Osteoblast (primary cell): ENCODE data around the gene TBX19. TPM values are rescaled to one million over a fixed set of nuclear protein-coding genes. Genes with fewer than 3 reads are reported as not detected.
A peak's percentile ranks its signal among the peaks of the same experiment; 100 is the strongest.

Experiments used
- DNase-seq: peaks from one replicate; pipeline ENCODE4 v3.0.0; 2011; ENCODE audit warnings: low spot score, mixed read lengths; ENCODE audit not compliant: insufficient read length; ENCODE audit errors: missing footprints
- H2AFZ ChIP-seq: 2 replicates; pipeline ENCODE4 v1.6.0; 2011; ENCODE audit warnings: mild to moderate bottlenecking, low read length
- H3K27ac ChIP-seq: 2 replicates; pipeline ENCODE4 v1.5.1; 2011; ENCODE audit warnings: mild to moderate bottlenecking, low read depth, low read length, moderate library complexity
- H3K27me3 ChIP-seq: 2 replicates; pipeline ENCODE4 v1.6.0; 2012; ENCODE audit warnings: mild to moderate bottlenecking, control low read depth, inconsistent platforms, low read length, moderate library complexity; ENCODE audit not compliant: insufficient read depth
- H3K36me3 ChIP-seq: 2 replicates; pipeline ENCODE4 v1.5.1; 2011; ENCODE audit warnings: mild to moderate bottlenecking, low read length, control low read depth, moderate library complexity; ENCODE audit not compliant: insufficient read depth
- H3K4me1 ChIP-seq: 2 replicates; pipeline ENCODE4 v1.5.1; 2011; ENCODE audit warnings: mild to moderate bottlenecking, low read length, control low read depth, moderate library complexity; ENCODE audit not compliant: insufficient read depth
- H3K4me2 ChIP-seq: 2 replicates; pipeline ENCODE4 v1.6.0; 2011; ENCODE audit warnings: mild to moderate bottlenecking, low read length; ENCODE audit not compliant: insufficient read depth
- H3K4me3 ChIP-seq: fragments of 200-600 bp; sonication (generic); 3 replicates; pipeline ENCODE4 v1.5.1; 2012; ENCODE audit warnings: mild to moderate bottlenecking, low read length, inconsistent platforms; ENCODE audit not compliant: insufficient read depth
- H3K79me2 ChIP-seq: 2 replicates; pipeline ENCODE4 v1.6.0; 2012; ENCODE audit warnings: mild to moderate bottlenecking, low read length, control low read depth, inconsistent platforms; ENCODE audit not compliant: insufficient read depth
- H3K9me3 ChIP-seq: 2 replicates; pipeline ENCODE4 v1.5.1; 2011; ENCODE audit warnings: low read depth, low read length, control low read depth
- H4K20me1 ChIP-seq: 2 replicates; pipeline ENCODE4 v1.6.0; 2012; ENCODE audit warnings: mild to moderate bottlenecking, low read length, control low read depth; ENCODE audit not compliant: insufficient read depth
- total RNA-seq: library from RNA; depleted of rRNA; stranded (reverse); fragments of >200 nt; gene quantifications from 2 replicates; pipeline ENCODE4 v1.2.3, GENCODE V29; 2012
- TF ChIP-seq, protein P1 (sequence below): IDR thresholded peaks from 2 replicates; pipeline ENCODE4 v1.5.1; 2011; ENCODE audit warnings: mild to moderate bottlenecking, low read depth, low read length, moderate library complexity; ENCODE audit errors: extremely low read depth

The TBX19 gene
- 1.1 and 1.5 TPM in 2 replicates for total RNA-seq

GRCh38 chr1:168280296-168280927 is at the start of gene TBX19:
TSS of gene TBX19 (plus strand) at chr1:168280877. CDS start at chr1:168281091, 214 bp downstream.
- TF ChIP-seq, protein P1, sequence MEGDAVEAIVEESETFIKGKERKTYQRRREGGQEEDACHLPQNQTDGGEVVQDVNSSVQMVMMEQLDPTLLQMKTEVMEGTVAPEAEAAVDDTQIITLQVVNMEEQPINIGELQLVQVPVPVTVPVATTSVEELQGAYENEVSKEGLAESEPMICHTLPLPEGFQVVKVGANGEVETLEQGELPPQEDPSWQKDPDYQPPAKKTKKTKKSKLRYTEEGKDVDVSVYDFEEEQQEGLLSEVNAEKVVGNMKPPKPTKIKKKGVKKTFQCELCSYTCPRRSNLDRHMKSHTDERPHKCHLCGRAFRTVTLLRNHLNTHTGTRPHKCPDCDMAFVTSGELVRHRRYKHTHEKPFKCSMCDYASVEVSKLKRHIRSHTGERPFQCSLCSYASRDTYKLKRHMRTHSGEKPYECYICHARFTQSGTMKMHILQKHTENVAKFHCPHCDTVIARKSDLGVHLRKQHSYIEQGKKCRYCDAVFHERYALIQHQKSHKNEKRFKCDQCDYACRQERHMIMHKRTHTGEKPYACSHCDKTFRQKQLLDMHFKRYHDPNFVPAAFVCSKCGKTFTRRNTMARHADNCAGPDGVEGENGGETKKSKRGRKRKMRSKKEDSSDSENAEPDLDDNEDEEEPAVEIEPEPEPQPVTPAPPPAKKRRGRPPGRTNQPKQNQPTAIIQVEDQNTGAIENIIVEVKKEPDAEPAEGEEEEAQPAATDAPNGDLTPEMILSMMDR: no peak
- H4K20me1 ChIP-seq: no peaks in the 10 kb centered on the region
- DNase-seq: no peak
- no peaks in the 10 kb centered on the region for H3K79me2 ChIP-seq
- H3K4me2 ChIP-seq: no peak within 1 kb of the TSS
- no peaks in the 10 kb centered on the region for H3K36me3 ChIP-seq
- no peak within 1 kb of the TSS for H2AFZ ChIP-seq
- no peaks in the 10 kb centered on the region for H3K9me3 ChIP-seq
- no peaks in the 10 kb centered on the region for H3K4me1 ChIP-seq
- H3K27me3 ChIP-seq: no peaks in the 10 kb centered on the region
- H3K27ac ChIP-seq: no peak within 1 kb of the TSS
- no peak within 1 kb of the TSS for H3K4me3 ChIP-seq

- no peak overlapping the region for H3K27ac ChIP-seq
- H3K4me2 ChIP-seq: no peak overlapping the region
- peaks cover 28% of the 10 kb centered on the region for H4K20me1 ChIP-seq
- peaks cover 43% of the 10 kb centered on the region for H3K79me2 ChIP-seq
- peaks cover 6% of the 10 kb centered on the region for H3K4me1 ChIP-seq
- DNase-seq: peak; percentile 87
- H2AFZ ChIP-seq: no peak overlapping the region
- H3K9me3 ChIP-seq: no peaks in the 10 kb centered on the region
- no peak overlapping the region for H3K4me3 ChIP-seq
- TF ChIP-seq, protein P1: peak; percentile 78
- no peaks in the 10 kb centered on the region for H3K27me3 ChIP-seq
- H3K36me3 ChIP-seq: peaks cover 45% of the 10 kb centered on the region
These were observed 45.7 kb upstream of the TBX19 start for GRCh38 chr1:168234846-168235547.

DNA sequence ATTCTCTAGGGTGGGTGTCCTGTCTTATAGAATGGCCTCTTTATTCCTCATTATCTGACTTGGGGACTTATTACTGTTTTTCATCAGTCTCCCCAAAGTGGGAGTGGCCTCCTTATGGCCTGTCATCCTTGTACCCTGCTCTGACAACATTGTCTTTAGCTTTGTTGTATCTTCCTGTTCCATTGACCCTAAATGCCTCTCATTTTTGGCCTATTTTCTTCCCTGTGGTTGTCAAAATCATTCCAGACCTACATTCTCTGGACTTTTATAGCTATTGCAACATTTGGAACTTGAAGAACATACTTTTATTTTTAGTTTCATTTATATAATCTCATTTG is 45.2 kb upstream of the TBX19 start:
- DNase-seq: no peak
- Histone ChIP-seq H3K79me2 (peaks cover 38% of the 10 kb centered on the region), H3K9me3 (no peaks in the 10 kb centered on the region), H3K36me3 (peaks cover 45% of the 10 kb centered on the region), H3K27me3 (no peaks in the 10 kb centered on the region), H3K4me3 (no peak overlapping the region), H4K20me1 (peaks cover 24% of the 10 kb centered on the region), H2AFZ (no peak overlapping the region), H3K4me1 (peaks cover 6% of the 10 kb centered on the region), H3K27ac (no peak overlapping the region), H3K4me2 (no peak overlapping the region)
- TF ChIP-seq, protein P1: no peak

DNA sequence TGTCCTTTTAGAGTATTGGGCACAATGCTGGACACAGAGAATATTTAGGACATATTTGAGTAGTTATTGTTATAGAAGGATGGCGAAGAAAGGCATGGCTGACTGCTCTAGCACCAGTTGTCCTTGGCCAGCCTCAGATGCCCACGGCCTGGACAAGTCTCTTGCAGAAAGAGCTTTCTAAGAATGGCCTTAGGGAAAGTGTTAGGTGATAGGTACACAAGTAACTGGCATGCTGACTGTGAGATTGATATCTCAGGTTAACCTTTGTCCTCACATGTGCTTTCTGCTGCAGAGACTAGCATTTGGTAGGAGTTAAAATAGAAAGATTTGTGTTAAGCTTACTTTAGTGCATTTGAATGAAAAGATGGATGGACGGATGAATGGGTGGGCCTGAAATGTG is 44.7 kb upstream of the TBX19 start:
- Histone ChIP-seq H3K36me3 (peaks cover 45% of the 10 kb centered on the region), H3K9me3 (no peaks in the 10 kb centered on the region), H3K79me2 (peaks cover 34% of the 10 kb centered on the region), H3K4me2 (no peak overlapping the region), H3K27ac (no peak overlapping the region), H2AFZ (no peak overlapping the region), H3K4me1 (peaks cover 6% of the 10 kb centered on the region), H3K4me3 (no peak overlapping the region), H3K27me3 (no peaks in the 10 kb centered on the region), H4K20me1 (peaks cover 21% of the 10 kb centered on the region)
- no peak for DNase-seq
- TF ChIP-seq, protein P1: no peak
